G401 (cell line): ENCODE results near the gene TEKT2. TPM values are rescaled to one million over a fixed set of nuclear protein-coding genes. Genes with fewer than 3 reads are reported as not detected.

Experiments
- DNase-seq: peaks from one replicate; pipeline ENCODE4 v3.0.0-alpha.2; 2015; ENCODE audit warnings: low spot score
- in situ Hi-C: cut with HindIII; loops from 2 replicates; pipeline ENCODE4 v1.10.0; 2016; ENCODE audit warnings: low sequenced_read_pairs, mixed read lengths
- total RNA-seq: library from RNA; depleted of rRNA; stranded (reverse); fragments of >200 nt; shearing (Covaris generic); gene quantifications from 2 replicates; pipeline ENCODE4 v1.2.3, GENCODE V29; 2014

Gene TEKT2
- total RNA-seq, 1 experiment from 2014 or later = not detected

DNA sequence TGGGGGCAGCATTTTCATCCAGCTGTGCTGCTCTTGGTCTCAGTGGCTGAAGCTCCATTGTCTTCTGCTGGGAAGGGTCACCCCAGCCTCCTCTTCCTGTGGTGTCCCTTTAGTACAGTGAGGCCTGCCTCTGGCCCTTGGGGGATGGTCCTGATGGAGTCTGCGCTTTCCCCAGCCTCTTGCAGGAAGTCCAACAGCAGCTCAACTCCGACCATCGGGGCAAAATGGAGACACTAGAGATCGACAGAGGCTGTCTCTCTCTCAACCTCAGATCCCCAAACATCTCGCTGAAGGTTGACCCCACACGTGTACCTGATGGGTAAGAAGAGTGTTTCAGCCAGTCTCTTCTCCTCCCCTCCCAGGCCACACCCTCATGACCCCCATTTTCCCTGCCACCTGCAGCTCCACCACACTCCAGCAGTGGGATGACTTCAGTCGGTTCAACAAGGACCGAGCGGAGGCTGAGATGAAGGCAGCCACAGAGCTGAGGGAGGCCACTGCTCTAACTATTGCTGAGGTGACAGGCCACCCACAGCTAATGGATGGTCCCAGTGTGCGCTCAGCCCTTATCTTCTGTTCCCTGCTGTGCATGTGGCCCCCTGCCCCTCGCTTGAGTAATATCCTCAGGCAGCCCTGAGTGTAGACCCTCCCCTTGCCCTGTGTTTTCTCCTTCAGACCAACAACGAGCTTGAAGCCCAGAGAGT is 2.8 kb downstream of the TEKT2 start:
- DNase-seq = no peak
- in situ Hi-C loops = no loop called here

GRCh38 chr1:36087233-36088123 is 3.6 kb downstream of the TEKT2 start:
- in situ Hi-C loops = no loop called here
- no peak for DNase-seq

GRCh38 chr1:36088265-36088576 is 4.3 kb downstream of the TEKT2 start:
- no peak for DNase-seq
- in situ Hi-C loops = no loop called here

GRCh38 chr1:36088577-36089392 is 4.9 kb downstream of the TEKT2 start, which contains the start of gene ADPRS:
Gene ADPRS (plus strand): TSS chr1:36088892. CDS start chr1:36088905, 13 bp downstream.
- in situ Hi-C loops = no loop called here
- peak; percentile 86 for DNase-seq

GRCh38 chr1:36089393-36090121 is 5.7 kb downstream of the TEKT2 start:
- in situ Hi-C loops = no loop called here
- no peak for DNase-seq

DNA sequence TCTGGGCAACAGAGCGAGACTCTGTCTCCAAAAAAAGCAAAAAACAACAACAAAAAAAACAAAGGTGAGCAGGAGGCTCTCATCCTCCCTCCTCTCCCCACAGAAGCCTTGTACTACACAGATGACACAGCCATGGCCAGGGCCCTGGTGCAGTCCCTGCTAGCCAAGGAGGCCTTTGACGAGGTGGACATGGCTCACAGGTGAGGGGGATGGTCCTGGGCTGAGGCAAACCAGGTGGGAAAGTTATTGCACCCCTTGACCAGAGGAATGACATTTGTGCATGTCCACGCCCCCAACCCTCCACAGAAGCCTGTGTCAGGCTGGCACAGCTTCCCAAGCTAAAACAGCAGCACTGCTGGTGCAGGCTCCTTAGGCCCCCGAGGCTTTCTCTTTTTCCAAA is 7.2 kb downstream of the TEKT2 start:
- DNase-seq = no peak
- in situ Hi-C loops = no loop called here

DNA sequence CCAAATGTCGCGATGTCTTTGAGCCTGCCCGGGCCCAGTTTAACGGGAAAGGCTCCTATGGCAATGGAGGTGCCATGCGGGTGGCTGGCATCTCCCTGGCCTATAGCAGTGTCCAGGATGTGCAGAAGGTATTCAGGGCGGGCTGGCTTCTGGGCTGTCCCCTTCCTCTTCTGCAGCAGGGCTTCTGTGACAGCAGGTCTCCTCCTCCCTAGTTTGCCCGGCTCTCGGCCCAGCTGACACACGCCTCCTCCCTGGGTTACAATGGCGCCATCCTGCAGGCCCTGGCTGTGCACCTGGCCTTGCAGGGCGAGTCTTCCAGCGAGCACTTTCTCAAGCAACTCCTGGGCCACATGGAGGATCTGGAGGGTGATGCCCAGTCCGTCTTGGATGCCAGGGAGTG is 7.8 kb downstream of the TEKT2 start:
- in situ Hi-C loops = no loop called here
- DNase-seq = no peak

- in situ Hi-C loops = no loop called here
These were observed 8.4 kb downstream of the TEKT2 start for GRCh38 chr1:36092166-36092797.

DNA sequence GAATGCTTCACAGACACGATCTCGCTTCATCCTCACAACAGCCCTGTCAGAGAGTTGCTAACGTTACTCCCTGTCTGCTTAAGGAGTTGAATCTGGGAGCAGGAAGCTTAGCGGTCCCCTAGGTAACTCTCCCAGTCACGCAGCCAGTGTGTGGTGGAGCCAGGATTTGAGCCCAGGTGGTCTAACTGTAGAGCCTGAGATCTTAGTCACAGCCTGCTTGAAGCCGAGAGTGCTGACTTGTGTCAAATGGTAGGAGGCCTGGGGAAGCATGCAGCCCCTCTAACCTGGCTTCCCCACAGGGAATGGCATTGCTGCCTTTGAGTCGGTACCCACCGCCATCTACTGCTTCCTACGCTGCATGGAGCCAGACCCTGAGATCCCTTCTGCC is 8.9 kb downstream of the TEKT2 start:
- in situ Hi-C loops = no loop called here
- DNase-seq = no peak

More at GRCh38 chr1:36092166-36092797, 8.4 kb downstream of the TEKT2 start:
- DNase-seq = no peak

DNA sequence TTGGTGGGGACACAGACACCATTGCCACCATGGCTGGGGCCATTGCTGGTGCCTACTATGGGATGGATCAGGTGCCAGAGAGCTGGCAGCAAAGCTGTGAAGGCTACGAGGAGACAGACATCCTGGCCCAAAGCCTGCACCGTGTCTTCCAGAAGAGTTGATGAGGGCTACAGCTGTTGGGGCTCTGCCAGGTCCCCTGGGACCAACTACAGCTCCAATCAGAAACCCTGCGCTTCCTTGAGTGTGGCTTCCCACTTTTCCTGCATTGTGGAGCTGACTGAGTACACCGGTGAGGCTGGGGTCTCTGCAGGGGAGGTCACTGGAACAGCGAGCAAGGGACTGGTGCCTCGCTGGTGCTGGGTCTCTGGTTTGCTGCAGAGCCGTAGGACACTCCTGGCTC is 9.3 kb downstream of the TEKT2 start:
- in situ Hi-C loops = no loop called here
- DNase-seq = no peak

- in situ Hi-C loops = no loop called here
These were observed 10.0 kb downstream of the TEKT2 start for GRCh38 chr1:36093929-36094328.

GRCh38 chr1:36094621-36095061 is 10.7 kb downstream of the TEKT2 start:
- in situ Hi-C loops = no loop called here

More at GRCh38 chr1:36093929-36094328, 10.0 kb downstream of the TEKT2 start:
- peak; percentile 90 for DNase-seq

GRCh38 chr1:36095760-36096405 is 12.0 kb downstream of the TEKT2 start:
- in situ Hi-C loops = no loop called here
- DNase-seq = no peak

More at GRCh38 chr1:36094621-36095061, 10.7 kb downstream of the TEKT2 start:
- no peak for DNase-seq

GRCh38 chr1:36096500-36097432 is 12.9 kb downstream of the TEKT2 start:
- in situ Hi-C loops = no loop called here
- no peak for DNase-seq

- in situ Hi-C loops = no loop called here
- no peak for DNase-seq
These were observed 14.0 kb downstream of the TEKT2 start for GRCh38 chr1:36097693-36098585.
